Measurements from ENCODE around the gene SUCO. TPM values are rescaled to one million over a fixed set of nuclear protein-coding genes. Genes with fewer than 3 reads are reported as not detected.
A peak's percentile ranks its signal among the peaks of the same experiment; 100 is the strongest.

The SUCO gene
- total and polyA plus RNA-seq, 2 donors (not counting 3 experiments of a cell fraction or from before 2014, with no cell fraction given): 5.1 to 27.2 TPM

- H3K4me2 ChIP-seq (ENCODE audit: insufficient read depth, low read length): no peak overlapping the region
- H3K9ac ChIP-seq (replicated peaks; ENCODE audit: extremely low read depth, insufficient read depth, low read length): no peak overlapping the region
- no peak overlapping the region for H3K27ac ChIP-seq (ENCODE audit: insufficient read depth, low read depth, low read length)
- H3K4me1 ChIP-seq (ENCODE audit: control insufficient read depth, extremely low read depth, insufficient read depth, low read length): peaks cover 22% of the 10 kb centered on the region
- ChIA-PET POLR2A (no interaction called here), CTCF (interaction anchor here (1.0 to 1.5 kb wide), 2 partner anchors 13 to 17 kb away, joined by 3 read pairs; partner anchors contain the start of gene SUCO)
- H3K9me3 ChIP-seq (replicated peaks; ENCODE audit: control insufficient read depth, insufficient read depth, low read length): no peaks in the 10 kb centered on the region
- FAIRE-seq (no peak), DNase-seq (ENCODE audit: low read depth, low spot score) (peak; percentile 8)
- H2AFZ ChIP-seq (ENCODE audit: low read depth, low read length): no peak overlapping the region
- no peaks in the 10 kb centered on the region for H3K9me1 ChIP-seq (replicated peaks; ENCODE audit: control insufficient read depth, extremely low read depth, insufficient read depth, low read length)
- BruUV-seq (replicated peaks): no TSS peak
- TF ChIP-seq POLR2AphosphoS5 (IDR thresholded peaks at IDR 0.05; ENCODE audit: insufficient read depth, low read depth, low read length): no peak
- no peak for TF ChIP-seq FOS (IDR thresholded peaks at IDR 0.05; ENCODE audit: borderline replicate concordance, insufficient read depth, low read length)
- no peak for TF ChIP-seq GATA2 (IDR thresholded peaks at IDR 0.05; ENCODE audit: insufficient read depth, insufficient read length, low read depth, low read length)
- no peak for TF ChIP-seq MAX (IDR thresholded peaks at IDR 0.05; ENCODE audit: insufficient read depth, insufficient read length)
- TF ChIP-seq JUN (IDR thresholded peaks at IDR 0.05; ENCODE audit: borderline replicate concordance, insufficient read depth, insufficient read length, low read depth): no peak
- TF ChIP-seq MYC (IDR thresholded peaks at IDR 0.05; ENCODE audit: low read depth, low read length): no peak
- TF ChIP-seq, protein P1, sequence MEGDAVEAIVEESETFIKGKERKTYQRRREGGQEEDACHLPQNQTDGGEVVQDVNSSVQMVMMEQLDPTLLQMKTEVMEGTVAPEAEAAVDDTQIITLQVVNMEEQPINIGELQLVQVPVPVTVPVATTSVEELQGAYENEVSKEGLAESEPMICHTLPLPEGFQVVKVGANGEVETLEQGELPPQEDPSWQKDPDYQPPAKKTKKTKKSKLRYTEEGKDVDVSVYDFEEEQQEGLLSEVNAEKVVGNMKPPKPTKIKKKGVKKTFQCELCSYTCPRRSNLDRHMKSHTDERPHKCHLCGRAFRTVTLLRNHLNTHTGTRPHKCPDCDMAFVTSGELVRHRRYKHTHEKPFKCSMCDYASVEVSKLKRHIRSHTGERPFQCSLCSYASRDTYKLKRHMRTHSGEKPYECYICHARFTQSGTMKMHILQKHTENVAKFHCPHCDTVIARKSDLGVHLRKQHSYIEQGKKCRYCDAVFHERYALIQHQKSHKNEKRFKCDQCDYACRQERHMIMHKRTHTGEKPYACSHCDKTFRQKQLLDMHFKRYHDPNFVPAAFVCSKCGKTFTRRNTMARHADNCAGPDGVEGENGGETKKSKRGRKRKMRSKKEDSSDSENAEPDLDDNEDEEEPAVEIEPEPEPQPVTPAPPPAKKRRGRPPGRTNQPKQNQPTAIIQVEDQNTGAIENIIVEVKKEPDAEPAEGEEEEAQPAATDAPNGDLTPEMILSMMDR (IDR thresholded peaks at IDR 0.05; ENCODE audit: extremely low read depth in 1 of 2, insufficient read depth in 1 of 2, low read depth in 1 of 2, low read length in 2 of 2): no peak
- TF ChIP-seq POLR2A (IDR thresholded peaks at IDR 0.05; ENCODE audit: low read depth, low read length): no peak
- dilution Hi-C loops (cut with MboI; ENCODE audit: extremely low pct_ligation_motif_present, low sequenced_read_pairs): no loop called here
- H3K79me2 ChIP-seq (ENCODE audit: control insufficient read depth, insufficient read depth, low read length): peaks cover 72% of the 10 kb centered on the region
- intact Hi-C loops (cut with micrococcal nuclease): loop anchor here (5.0 kb wide), 1 partner anchor 33 kb away; no protein-coding TSS in a partner anchor
- H3K27me3 ChIP-seq (ENCODE audit: control insufficient read depth in 2 of 2, insufficient read depth in 2 of 2, low read length in 2 of 2): no peaks in the 10 kb centered on the region
- H4K20me1 ChIP-seq (replicated peaks; ENCODE audit: control insufficient read depth, extremely low read depth, insufficient read depth, low read length): peaks cover 3% of the 10 kb centered on the region
- H3K36me3 ChIP-seq (ENCODE audit: control insufficient read depth in 2 of 2, extremely low read depth in 1 of 2, insufficient read depth in 2 of 2, low read length in 2 of 2): no peaks in the 10 kb centered on the region
- H3K4me3 ChIP-seq (replicated peaks in 1 of 3; ENCODE audit: insufficient read depth in 1 of 3, low read depth in 1 of 3, low read length in 3 of 3): no peak overlapping the region
These were observed 16.8 kb downstream of the SUCO start for GRCh38 chr1:172549621-172550280.
